GM12892 (cell line): ENCODE results near the gene FOXL1. TPM values are rescaled to one million over a fixed set of nuclear protein-coding genes. Genes with fewer than 3 reads are reported as not detected.

Experiments
- DNase-seq: peaks from one replicate; pipeline ENCODE4 v3.0.0; 2011; ENCODE audit not compliant: insufficient read length
- FAIRE-seq: peaks from 2 replicates; lab custom pipeline; 2011; peaks lifted over from hg19 to GRCh38; lab: Jason Lieb, UNC
- POLR2A ChIP-seq: IDR thresholded peaks from 2 replicates; pipeline ENCODE4 v1.6.1; 2011; ENCODE audit warnings: low read depth, low read length, control low read depth
- POLR2AphosphoS5 ChIP-seq: IDR thresholded peaks from 2 replicates; pipeline ENCODE4 v1.6.1; 2011; ENCODE audit warnings: low read depth, low read length, control low read depth
- TAF1 ChIP-seq: IDR thresholded peaks from 2 replicates; pipeline ENCODE4 v1.6.1; 2011; ENCODE audit warnings: low read depth, mild to moderate bottlenecking, control low read depth, low read length, borderline replicate concordance
- polyA plus RNA-seq: library from polyadenylated mRNA; unstranded; fragments of >200 nt; gene quantifications from one replicate; pipeline ENCODE4 v1.2.1, GENCODE V29; 2012; ENCODE audit warnings: missing spikeins, inconsistent platforms; ENCODE audit not compliant: missing spikeins

Gene FOXL1
- polyA plus RNA-seq: not detected

DNA sequence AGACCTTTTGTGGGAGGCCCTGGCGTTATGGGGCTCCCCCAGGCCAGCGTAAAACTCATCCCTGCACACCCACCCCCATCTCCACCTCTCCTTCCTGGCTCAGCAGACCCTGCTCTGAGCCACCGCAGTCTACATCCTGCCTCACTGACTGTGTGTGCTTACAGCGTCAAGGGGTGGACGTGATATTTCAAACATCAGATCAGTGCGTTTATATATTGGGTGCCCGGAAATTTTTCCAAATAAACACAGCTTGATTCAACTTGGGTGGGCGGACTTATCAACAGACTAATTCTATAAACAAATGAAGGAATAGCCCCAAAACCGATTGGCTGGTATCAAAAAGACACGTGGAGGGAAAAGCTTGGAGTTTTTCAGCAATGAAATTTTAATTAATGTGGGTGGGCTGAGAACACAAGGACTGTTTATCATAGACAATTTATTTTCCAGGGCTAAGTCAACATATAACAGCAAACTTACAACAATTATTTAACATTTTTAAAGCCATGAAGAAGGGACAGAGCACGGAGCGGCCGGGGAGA lies at the start of gene FOXL1:
FOXL1 (plus strand) TSS at position 489 of the 539 bp plus-strand sequence. CDS start 175 bp downstream, outside the sequence.
- TF ChIP-seq POLR2A (no peak), TAF1 (no peak), POLR2AphosphoS5 (no peak)
- DNase-seq: no peak
- FAIRE-seq: no peak

DNA sequence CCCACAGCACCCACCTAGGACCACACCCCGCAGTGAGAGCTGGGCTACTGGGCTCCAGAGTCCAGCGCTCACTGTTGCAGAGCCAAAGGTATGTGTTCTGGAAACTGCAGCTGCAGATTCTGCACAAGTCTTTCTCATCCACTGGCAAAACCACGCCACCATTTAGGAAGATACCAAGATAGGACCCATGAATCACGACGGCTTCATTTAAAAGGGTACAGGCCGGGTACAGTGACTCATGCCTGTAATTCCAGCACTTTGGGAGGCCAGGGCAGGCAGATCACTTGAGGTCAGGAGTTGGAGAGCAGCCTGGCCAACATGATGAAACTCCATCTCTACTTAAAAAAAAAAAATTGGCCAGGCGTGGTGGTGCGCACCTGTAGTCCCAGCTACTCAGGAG lies 49.2 kb upstream of the FOXL1 start:
- no peak for TF ChIP-seq TAF1
- TF ChIP-seq POLR2AphosphoS5: no peak
- no peak for TF ChIP-seq POLR2A
- FAIRE-seq: no peak
- no peak for DNase-seq

DNA sequence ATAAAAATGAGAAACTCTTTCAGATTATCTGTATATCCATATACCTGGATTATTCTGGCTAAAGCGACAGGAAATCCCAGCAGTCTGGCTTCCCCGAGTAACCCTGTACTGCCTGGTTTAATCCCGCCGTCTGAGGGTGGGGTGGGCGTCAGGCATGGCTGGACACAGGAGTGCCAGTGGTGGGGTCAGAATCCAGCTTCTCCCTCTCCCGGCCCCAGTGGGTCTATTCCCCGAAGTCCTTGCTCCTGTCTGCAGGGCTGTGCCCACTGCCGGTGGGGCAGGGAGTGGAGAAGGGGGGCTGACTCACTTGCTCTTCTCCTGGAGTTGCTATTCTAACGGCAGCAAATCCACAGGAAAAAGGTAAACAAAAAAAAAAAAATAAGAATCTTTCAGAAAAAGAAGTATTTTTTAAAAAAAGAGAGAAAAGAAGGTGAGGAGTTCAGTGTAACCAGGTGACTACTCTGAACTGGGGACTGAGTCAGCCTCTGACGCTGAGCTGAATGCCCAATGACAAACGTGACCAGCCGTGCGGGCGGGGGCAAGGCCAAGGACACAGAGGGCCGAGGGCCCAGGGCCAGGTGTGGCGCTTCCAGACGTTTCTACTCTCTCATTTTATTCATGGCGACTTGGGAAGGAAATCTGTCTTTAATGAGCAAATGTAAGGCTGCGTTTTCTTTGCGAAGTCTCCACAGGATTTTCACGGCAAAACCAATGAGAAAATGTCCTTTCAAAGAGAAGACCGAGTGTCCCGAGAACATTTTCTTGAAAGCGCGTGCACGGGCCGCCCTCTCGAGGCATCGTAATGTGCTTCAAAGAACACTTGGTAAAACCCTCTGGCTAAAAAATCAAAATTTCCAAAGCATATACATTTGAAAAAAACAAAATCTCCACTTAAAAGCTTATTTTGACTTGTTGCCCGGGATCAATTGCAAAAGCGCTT lies 47.8 kb upstream of the FOXL1 start:
- FAIRE-seq (no peak), DNase-seq (no peak)
- TF ChIP-seq POLR2AphosphoS5: no peak
- no peak for TF ChIP-seq TAF1
- no peak for TF ChIP-seq POLR2A

DNA sequence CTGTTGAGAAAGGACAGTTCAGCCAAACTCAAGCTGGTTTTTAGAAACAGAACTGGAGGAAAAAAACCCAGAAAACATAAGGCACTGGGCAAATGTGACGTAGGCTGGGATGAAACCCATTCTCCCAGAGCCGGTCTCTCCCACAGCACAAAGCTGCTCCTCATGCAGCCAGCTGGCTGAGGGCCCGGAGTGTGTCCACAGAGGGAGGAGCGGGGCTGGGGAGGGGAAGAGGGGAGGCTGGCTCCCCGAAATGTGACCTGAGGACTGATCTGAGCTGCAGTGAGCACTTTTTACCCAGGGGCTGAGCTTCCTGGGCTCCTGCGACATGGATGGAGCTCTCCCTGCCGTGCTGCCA lies 47.2 kb upstream of the FOXL1 start:
- DNase-seq: no peak
- no peak for FAIRE-seq
- no peak for TF ChIP-seq POLR2AphosphoS5
- TF ChIP-seq TAF1: no peak
- TF ChIP-seq POLR2A: no peak

DNA sequence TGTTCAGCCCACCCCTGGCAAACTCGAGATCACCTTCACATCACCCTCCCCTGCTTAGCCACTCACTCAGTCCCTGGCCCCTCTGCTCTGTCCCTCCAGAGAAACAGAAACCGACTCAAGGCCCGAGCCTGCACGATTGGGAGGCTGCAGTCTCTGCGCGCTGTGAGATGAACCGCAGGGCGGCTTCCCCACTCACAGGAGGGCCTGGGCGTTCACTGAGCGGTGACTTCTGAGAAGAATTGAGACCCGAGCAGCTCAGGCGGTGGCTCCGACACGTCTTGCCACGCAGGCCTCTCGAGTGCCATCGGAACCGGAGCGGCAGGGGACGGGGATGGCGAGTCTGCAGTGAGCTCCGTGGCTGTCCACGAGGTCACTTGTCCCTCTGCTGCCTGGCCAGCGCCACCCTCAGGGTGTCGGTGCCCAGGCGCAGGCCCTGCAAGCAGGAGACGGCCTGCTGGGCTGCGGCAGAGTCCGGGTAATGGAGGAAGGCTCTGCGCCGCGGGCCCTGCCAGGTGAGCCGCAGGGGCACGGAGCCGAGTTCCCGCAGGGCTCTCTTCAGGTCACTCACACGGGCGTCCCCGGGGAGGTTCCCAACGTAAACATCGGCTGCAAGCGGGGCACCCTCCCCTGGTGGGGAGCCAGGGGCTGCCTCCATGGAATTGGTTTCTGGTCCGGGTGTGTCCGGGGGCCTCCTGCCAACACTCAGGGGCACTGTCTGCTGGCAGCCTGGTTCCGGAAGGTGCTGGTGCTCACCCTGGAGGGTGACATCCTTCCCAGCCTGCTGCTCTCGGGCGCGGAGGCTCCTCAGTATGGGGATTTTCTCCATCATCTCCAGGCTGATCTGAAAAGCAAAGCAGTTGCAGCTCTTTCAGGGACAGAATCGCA lies 46.5 kb upstream of the FOXL1 start:
- TF ChIP-seq POLR2A (no peak), POLR2AphosphoS5 (no peak), TAF1 (no peak)
- no peak for DNase-seq
- no peak for FAIRE-seq

DNA sequence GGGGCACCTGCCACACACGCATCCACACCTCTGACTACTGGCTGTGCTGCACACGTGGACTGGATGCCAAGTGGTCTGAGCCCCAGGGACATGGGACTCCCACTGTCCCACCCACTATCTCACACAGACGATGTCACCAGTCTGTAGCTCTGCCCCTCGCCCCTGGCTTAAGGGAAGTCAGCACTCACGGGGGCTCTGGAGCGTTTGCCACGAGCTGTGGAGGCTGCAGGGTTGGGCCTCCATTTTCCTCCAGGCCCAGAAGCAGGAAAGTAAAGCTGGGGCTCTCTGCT lies 45.9 kb upstream of the FOXL1 start:
- TF ChIP-seq TAF1 (no peak), POLR2A (no peak), POLR2AphosphoS5 (no peak)
- DNase-seq (no peak), FAIRE-seq (no peak)

DNA sequence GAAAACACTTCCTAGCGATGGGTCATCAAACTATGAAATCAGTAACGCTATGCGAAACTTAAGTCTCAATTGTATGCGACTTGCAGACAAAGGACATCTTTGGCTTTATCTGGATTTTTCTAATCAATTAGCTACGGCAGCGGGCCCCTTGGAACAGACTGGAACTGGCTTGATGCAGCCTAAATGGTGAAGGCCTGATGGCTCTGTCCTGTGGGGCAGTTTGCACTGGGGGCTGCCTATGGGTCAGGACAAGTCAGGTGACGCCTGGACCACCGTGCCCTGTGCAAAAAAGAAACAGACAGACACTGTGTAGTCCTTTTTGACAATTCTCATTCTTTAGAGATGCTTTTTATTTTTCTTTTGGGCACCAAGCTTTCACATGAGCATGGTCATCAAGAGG lies 45.3 kb upstream of the FOXL1 start:
- FAIRE-seq (no peak), DNase-seq (no peak)
- TF ChIP-seq POLR2AphosphoS5 (no peak), TAF1 (no peak), POLR2A (no peak)

DNA sequence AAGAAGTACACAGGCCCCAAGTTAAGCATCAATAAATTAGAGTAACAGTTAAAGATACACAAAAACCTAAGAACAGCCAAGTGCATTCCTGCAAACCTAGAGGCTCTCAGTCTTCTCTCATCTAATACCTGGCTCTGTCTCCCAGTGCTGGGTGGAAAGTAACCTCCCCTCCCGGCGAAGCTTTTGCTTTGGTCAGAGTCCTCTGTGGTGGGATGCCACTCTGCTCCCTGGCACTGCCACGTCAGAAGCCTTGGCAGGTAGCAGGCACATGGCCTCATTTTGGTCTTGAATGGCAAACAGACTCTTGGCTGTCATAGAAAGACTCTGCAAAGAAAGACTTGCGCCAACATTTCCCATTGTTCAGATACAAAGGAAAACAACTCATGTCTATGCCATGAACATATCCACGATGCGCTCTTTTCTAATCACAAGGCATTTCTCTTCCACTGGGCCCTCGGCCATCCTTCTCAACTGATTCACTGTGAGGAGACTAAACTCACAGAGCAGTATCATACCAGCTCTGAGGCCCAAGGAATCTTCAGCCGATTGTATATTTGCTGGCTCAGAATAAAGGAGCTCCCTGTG lies 44.5 kb upstream of the FOXL1 start:
- FAIRE-seq (no peak), DNase-seq (no peak)
- no peak for TF ChIP-seq POLR2A
- TF ChIP-seq POLR2AphosphoS5: no peak
- TF ChIP-seq TAF1: no peak

DNA sequence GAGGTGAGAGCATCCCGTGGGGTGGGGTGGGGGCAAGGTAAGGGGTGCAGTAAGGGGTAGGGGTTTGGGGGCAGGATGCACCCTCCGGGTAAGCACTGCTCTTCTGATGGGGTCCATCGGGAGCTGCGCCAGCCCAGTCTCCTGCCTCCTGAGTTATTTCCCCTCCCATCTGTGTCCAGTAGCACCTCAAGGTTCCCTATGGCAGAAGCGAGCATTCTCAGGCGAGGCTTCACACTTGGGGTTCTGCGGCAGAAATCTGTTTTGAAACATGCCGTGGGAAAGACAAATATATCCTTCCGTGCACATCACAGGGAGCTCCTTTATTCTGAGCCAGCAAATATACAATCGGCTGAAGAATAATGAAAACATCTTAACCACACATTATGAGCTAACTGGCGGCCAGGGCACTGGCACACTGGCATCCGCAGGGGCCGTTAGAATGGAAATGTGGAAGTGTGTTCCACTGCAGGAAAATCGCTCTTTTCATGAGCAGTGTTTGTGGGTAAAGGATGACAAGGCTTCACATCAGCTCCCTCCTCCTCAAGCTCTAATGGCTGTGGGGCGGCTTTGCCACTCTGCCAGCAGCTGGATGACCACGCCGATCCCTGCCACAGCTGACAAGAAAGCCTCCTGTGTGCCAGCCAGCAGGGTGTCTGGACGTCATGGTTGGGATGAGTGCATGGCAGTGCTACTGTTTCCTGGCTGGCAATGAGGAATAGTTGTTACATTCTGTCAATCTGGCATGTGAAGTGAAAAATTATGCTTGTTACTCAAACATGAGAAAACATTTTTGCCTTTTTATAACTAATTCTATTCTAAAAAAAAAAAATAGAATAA lies 43.4 kb upstream of the FOXL1 start:
- DNase-seq (no peak), FAIRE-seq (no peak)
- TF ChIP-seq POLR2AphosphoS5 (no peak), TAF1 (no peak), POLR2A (no peak)

DNA sequence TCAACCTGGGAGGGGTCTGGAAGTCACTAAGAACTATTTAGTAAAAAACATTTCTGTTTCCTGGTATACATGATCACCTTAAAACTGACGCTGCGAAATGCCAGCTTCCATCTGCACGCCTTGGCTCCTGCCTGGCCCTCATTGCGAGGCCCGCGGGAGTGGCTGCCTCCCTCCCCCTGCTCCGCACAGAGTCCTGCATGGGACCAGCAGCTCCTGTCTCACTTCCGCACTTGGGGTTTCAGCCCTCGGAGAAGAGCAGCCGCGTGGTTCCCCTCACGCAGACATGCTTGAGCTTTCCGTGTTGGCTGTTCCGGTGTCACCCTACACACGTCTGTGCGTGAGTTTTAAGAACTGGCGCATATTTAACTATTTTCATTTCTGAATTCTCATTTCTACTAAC lies 41.7 kb upstream of the FOXL1 start:
- no peak for DNase-seq
- FAIRE-seq: no peak
- no peak for TF ChIP-seq POLR2A
- TF ChIP-seq POLR2AphosphoS5: no peak
- TF ChIP-seq TAF1: no peak

DNA sequence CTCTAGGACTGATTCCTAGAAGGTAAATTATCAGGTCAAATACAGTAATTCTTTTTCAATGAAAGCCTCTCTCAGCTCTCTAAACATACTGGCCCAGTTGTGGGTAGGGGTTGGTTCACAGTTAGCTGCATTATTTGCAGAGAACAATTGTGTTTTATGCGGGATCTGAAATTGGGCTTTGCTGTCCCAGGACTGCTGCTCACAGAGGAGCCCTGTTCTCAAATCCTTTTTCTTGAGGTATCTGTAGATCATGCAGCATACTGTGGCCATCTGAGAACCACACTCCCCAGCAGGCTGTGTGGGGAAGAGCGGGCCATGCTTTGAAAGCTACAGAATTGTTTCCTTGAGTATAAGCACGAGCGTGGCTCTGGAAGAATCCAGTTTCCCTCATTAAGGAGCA lies 40.9 kb upstream of the FOXL1 start:
- no peak for FAIRE-seq
- TF ChIP-seq POLR2AphosphoS5: no peak
- TF ChIP-seq TAF1: no peak
- no peak for TF ChIP-seq POLR2A
- no peak for DNase-seq
